ENCODE measurements around the gene WWOX. TPM values are rescaled to one million over a fixed set of nuclear protein-coding genes. Genes with fewer than 3 reads are reported as not detected.

The WWOX gene
- total RNA-seq, 1 experiment from 2014 or later = 79.9 TPM

DNA sequence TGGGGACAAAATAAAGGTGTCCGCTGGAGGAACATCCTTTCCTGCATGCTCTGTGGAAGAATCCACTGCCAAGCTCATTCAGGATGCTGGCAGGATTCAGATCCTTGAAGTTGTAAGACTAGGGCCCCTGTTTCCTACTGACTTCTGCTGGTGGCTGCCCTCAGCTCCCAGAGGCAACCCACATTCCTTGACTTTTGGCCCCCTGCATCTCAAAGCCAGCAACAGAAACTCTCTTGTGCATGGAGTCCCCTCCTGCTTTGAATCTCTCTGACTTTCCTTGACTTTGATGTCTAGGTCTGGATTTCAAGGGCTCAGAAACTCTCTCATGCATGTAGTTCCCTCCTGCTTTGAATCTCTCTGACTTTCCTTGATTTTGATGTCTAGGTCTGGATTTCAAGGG is 461.5 kb downstream of the WWOX start:
- H3K4me3 ChIP-seq (ENCODE audit: low read depth, low read length, poor library complexity, severe bottlenecking) = no peak overlapping the region
- CTCF ChIA-PET = no interaction called here

DNA sequence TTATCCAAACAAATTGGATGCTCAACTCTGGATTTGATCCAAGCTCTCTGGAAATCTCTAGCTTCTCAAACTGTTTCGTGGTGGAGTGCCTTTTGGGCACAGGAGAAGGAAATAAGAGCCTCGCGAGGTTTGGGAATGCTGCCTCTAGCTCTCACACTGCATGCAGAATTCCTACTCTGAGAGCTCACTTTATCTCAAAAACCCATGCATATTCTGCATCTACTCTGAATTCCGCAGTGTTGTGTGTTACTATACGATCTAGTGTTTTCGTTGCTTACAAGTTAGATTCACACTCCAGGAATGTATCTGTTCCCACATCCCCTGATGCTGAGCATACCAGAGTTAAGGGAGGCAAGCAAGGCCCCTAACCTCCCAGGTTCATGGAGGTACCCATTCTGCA is 462.7 kb downstream of the WWOX start:
- H3K9me3 ChIP-seq (ENCODE audit: low read depth, low read length, poor library complexity, severe bottlenecking) = no peaks in the 10 kb centered on the region
- ChIA-PET POLR2A (ENCODE audit: low non-redundant PET) (no interaction called here), CTCF (no interaction called here)
- no peak overlapping the region for H3K27ac ChIP-seq (ENCODE audit: low read depth, low read length, poor library complexity, severe bottlenecking)
- DNase-seq (ENCODE audit: low spot score) = no peak
- no peaks in the 10 kb centered on the region for H3K27me3 ChIP-seq (replicated peaks; ENCODE audit: insufficient read depth, low read depth, low read length, poor library complexity)
- no peak overlapping the region for H3K4me3 ChIP-seq (ENCODE audit: low read depth, low read length, poor library complexity, severe bottlenecking)
- no peak for TF ChIP-seq EZH2 (IDR thresholded peaks at IDR 0.05; ENCODE audit: borderline replicate concordance, low read depth, low read length, poor library complexity, severe bottlenecking)
- TF ChIP-seq, protein P1, sequence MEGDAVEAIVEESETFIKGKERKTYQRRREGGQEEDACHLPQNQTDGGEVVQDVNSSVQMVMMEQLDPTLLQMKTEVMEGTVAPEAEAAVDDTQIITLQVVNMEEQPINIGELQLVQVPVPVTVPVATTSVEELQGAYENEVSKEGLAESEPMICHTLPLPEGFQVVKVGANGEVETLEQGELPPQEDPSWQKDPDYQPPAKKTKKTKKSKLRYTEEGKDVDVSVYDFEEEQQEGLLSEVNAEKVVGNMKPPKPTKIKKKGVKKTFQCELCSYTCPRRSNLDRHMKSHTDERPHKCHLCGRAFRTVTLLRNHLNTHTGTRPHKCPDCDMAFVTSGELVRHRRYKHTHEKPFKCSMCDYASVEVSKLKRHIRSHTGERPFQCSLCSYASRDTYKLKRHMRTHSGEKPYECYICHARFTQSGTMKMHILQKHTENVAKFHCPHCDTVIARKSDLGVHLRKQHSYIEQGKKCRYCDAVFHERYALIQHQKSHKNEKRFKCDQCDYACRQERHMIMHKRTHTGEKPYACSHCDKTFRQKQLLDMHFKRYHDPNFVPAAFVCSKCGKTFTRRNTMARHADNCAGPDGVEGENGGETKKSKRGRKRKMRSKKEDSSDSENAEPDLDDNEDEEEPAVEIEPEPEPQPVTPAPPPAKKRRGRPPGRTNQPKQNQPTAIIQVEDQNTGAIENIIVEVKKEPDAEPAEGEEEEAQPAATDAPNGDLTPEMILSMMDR (conservative IDR thresholded peaks at IDR 0.05; ENCODE audit: low read depth, low read length) = no peak
- BruUV-seq (replicated peaks) = no TSS peak
- intact Hi-C loops (cut with micrococcal nuclease; ENCODE audit: unreplicated experiment) = no loop called here
- H3K36me3 ChIP-seq (ENCODE audit: insufficient read depth, low read length, poor library complexity, severe bottlenecking) = no peaks in the 10 kb centered on the region
- H3K4me1 ChIP-seq (ENCODE audit: insufficient read depth, low read length, poor library complexity, severe bottlenecking) = no peaks in the 10 kb centered on the region

More for the DNA sequence above, 461.5 kb downstream of the WWOX start:
- no peaks in the 10 kb centered on the region for H3K9me3 ChIP-seq (ENCODE audit: low read depth, low read length, poor library complexity, severe bottlenecking)
- no peak overlapping the region for H3K27ac ChIP-seq (ENCODE audit: low read depth, low read length, poor library complexity, severe bottlenecking)
- no peak for DNase-seq (ENCODE audit: low spot score)
- no peaks in the 10 kb centered on the region for H3K36me3 ChIP-seq (ENCODE audit: insufficient read depth, low read length, poor library complexity, severe bottlenecking)
- POLR2A ChIA-PET (ENCODE audit: low non-redundant PET) = no interaction called here
- BruUV-seq (replicated peaks) = no TSS peak
- TF ChIP-seq, protein P1 (conservative IDR thresholded peaks at IDR 0.05; ENCODE audit: low read depth, low read length) = no peak
- TF ChIP-seq EZH2 (IDR thresholded peaks at IDR 0.05; ENCODE audit: borderline replicate concordance, low read depth, low read length, poor library complexity, severe bottlenecking) = no peak
- no peaks in the 10 kb centered on the region for H3K27me3 ChIP-seq (replicated peaks; ENCODE audit: insufficient read depth, low read depth, low read length, poor library complexity)
- intact Hi-C loops (cut with micrococcal nuclease; ENCODE audit: unreplicated experiment) = no loop called here
- H3K4me1 ChIP-seq (ENCODE audit: insufficient read depth, low read length, poor library complexity, severe bottlenecking) = no peaks in the 10 kb centered on the region

GRCh38 chr16:78562650-78563049 is 463.2 kb downstream of the WWOX start:
- H3K4me1 ChIP-seq (ENCODE audit: insufficient read depth, low read length, poor library complexity, severe bottlenecking) = no peaks in the 10 kb centered on the region
- TF ChIP-seq EZH2 (IDR thresholded peaks at IDR 0.05; ENCODE audit: borderline replicate concordance, low read depth, low read length, poor library complexity, severe bottlenecking) = no peak
- TF ChIP-seq, protein P1 (conservative IDR thresholded peaks at IDR 0.05; ENCODE audit: low read depth, low read length) = no peak
- no peaks in the 10 kb centered on the region for H3K9me3 ChIP-seq (ENCODE audit: low read depth, low read length, poor library complexity, severe bottlenecking)
- intact Hi-C loops (cut with micrococcal nuclease; ENCODE audit: unreplicated experiment) = no loop called here
- no peaks in the 10 kb centered on the region for H3K36me3 ChIP-seq (ENCODE audit: insufficient read depth, low read length, poor library complexity, severe bottlenecking)
- H3K27me3 ChIP-seq (replicated peaks; ENCODE audit: insufficient read depth, low read depth, low read length, poor library complexity) = no peaks in the 10 kb centered on the region
- ChIA-PET CTCF (no interaction called here), POLR2A (ENCODE audit: low non-redundant PET) (no interaction called here)
- no TSS peak for BruUV-seq (replicated peaks)
- DNase-seq (ENCODE audit: low spot score) = no peak
- no peak overlapping the region for H3K27ac ChIP-seq (ENCODE audit: low read depth, low read length, poor library complexity, severe bottlenecking)
- H3K4me3 ChIP-seq (ENCODE audit: low read depth, low read length, poor library complexity, severe bottlenecking) = no peak overlapping the region

All from A673 (cell line).